Activated CD4-positive, alpha-beta T cell treated with anti-CD3 and anti-CD28 coated beads, Interleukin-2, amount 10 ng/mL, durations not matched to agents 7 days and 5 days (primary cell): Measurements from ENCODE around the gene ZNF689. TPM values are rescaled to one million over a fixed set of nuclear protein-coding genes. Genes with fewer than 3 reads are reported as not detected.
"Not testable (repeated sequence)": the region's sequence is repeated elsewhere in the genome, so short reads cannot be mapped to it uniquely, and the experiment has no call there.

Experiments used
- CTCF ChIA-PET: fragments of 350-600 bp; sonication (Branson Sonifier 250); formaldehyde crosslinking; loops from one replicate; lab custom pipeline; 2021; ENCODE audit warnings: antibody characterized with exemption; lab: Charles Lee
- POLR2A ChIA-PET: fragments of 350-600 bp; sonication (Branson Sonifier 250); formaldehyde crosslinking; loops from one replicate; lab custom pipeline; 2021; ENCODE audit warnings: antibody characterized with exemption; lab: Charles Lee
- DNase-seq: peaks from one replicate; pipeline ENCODE4 v3.0.0-alpha.2; 2020
- H3K27ac Mint-ChIP-seq: one replicate; pipeline ENCODE4 v1.8.0; 2021; ENCODE audit warnings: mild to moderate bottlenecking, moderate library complexity, mixed read lengths
- H3K27me3 Mint-ChIP-seq: one replicate; pipeline ENCODE4 v1.8.0; 2021; ENCODE audit warnings: mixed read lengths
- H3K36me3 Mint-ChIP-seq: one replicate; pipeline ENCODE4 v1.8.0; 2021; ENCODE audit warnings: low read depth, mixed read lengths
- H3K4me1 Mint-ChIP-seq: one replicate; pipeline ENCODE4 v1.8.0; 2021; ENCODE audit warnings: mixed read lengths
- H3K4me3 Mint-ChIP-seq: one replicate; pipeline ENCODE4 v1.8.0; 2021; ENCODE audit warnings: mild to moderate bottlenecking, moderate library complexity, mixed read lengths
- H3K9me3 Mint-ChIP-seq: one replicate; pipeline ENCODE4 v1.8.0; 2021; ENCODE audit warnings: mixed read lengths
- total RNA-seq, 2 experiments: library from RNA; stranded (reverse); gene quantifications; one replicate each; pipeline ENCODE4 v1.2.3, GENCODE V29; 2021

ZNF689 gene
- total RNA-seq, 2 experiments from 2014 or later: 12.8 to 13.8 TPM

DNA sequence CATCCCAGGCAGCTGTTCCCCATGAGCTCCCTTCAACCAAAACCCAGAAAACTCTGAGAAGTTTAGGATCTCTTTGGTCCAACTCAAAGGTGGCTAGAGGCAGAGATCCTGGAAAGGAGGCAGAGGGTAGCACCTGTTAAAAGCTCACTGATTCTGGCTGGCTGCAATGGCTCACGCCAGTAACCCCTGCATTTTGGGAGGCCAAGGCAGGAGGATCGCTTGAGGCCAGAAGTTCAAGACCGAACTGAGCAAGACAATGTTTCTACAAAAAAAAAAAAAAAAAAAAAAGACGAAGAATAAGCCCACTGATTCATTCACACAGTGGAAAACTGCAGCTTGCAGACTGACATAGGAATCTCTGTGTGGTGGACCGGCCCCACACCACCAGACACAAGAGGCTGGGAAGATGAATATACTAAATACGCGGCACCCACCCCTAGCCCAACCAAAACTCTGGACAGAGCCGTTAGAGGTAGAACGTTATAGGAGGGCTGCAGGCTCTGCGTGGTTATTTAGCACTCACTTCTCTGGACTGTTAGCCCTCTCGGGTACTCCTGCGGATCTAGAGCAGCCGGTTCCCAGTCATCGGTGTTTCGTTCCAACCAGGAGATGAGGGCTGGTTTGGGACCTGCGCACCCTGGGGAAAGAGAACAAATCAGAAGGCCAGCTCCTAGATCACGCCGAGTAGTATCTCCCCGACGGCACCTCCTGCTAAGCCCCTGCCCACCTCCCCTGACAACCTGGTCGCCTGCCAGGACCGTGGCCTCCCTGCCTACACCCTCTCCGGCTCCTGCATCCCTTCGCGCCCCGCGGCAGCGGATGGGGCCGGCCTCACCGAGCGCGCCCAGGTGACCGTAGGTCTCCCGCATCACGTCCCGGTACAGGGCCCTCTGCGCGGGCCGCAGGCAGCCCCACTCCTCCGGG, 925 bp downstream of the ZNF689 start:
- ChIA-PET POLR2A (interaction anchor here (1.2 kb wide), 1 partner anchor 41 kb away, joined by 4 read pairs; the partner anchor contains the start of gene PRR14), CTCF (interaction anchor here (0.6 to 2.5 kb wide), 11 partner anchors 11 to 179 kb away, joined by 3 to 14 read pairs (median 4); partner anchors contain the start of genes DCTPP1 and PRR14)
- Mint-ChIP-seq H3K27ac (peak overlapping the region; percentile 97), H3K9me3 (no peaks in the 10 kb centered on the region), H3K4me1 (peaks cover 24% of the 10 kb centered on the region), H3K4me3 (peak overlapping the region; percentile 86), H3K27me3 (no peaks in the 10 kb centered on the region), H3K36me3 (peaks cover 21% of the 10 kb centered on the region)
- DNase-seq: peak; percentile 44

DNA sequence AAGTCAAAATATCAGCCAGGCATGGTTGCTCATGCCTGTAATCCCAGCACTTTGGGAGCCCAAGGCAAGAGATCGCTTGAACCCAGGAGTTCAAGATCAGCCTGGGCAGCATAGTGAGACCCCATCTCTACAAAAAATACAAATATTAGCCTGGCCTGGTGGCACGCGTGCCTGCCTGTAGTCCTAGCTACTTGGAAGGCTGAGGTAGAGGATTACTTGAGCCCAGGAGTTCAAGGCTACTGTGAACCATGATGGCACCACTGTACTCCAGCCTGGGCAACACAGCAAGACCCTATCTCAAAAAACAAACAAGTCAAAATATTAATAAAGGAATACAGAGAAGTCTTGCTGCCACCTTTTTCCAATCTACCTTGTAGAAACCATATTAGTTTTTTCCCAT, 4.2 kb downstream of the ZNF689 start:
- no peak for DNase-seq
- Mint-ChIP-seq H3K4me3 (no peak overlapping the region), H3K9me3 (no peaks in the 10 kb centered on the region), H3K27ac (no peak overlapping the region), H3K4me1 (peaks cover 24% of the 10 kb centered on the region), H3K36me3 (peaks cover 31% of the 10 kb centered on the region), H3K27me3 (no peaks in the 10 kb centered on the region)
- POLR2A ChIA-PET: no interaction called here
- CTCF ChIA-PET: interaction anchor here (1.2 to 1.3 kb wide), 2 partner anchors 23 to 176 kb away, joined by 3 to 4 read pairs; partner anchors contain the start of gene DCTPP1

DNA sequence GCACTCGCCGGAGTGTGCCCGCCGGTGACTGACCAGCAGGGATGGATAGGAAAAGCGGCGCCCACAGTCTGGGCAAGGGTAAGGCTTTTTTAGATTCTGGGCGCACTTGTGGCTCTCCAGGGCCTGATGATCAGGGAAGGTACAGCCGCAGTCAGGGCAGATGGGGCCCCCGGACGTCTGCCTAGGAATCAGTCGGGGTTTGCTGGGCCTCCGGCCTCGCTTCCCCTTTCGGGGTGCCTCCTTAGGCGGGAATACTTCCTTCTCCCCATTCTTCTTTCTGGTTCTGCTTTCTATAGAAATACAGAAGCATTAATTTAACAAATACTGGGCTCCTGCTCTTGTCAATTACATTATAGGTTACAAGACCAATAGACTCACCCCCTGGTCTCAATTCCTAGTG, 5.0 kb downstream of the ZNF689 start:
- Mint-ChIP-seq H3K27me3 (no peaks in the 10 kb centered on the region), H3K9me3 (no peaks in the 10 kb centered on the region), H3K4me1 (peaks cover 19% of the 10 kb centered on the region), H3K4me3 (no peak overlapping the region), H3K36me3 (peaks cover 33% of the 10 kb centered on the region), H3K27ac (no peak overlapping the region)
- POLR2A ChIA-PET: no interaction called here
- DNase-seq: no peak
- CTCF ChIA-PET: no interaction called here

DNA sequence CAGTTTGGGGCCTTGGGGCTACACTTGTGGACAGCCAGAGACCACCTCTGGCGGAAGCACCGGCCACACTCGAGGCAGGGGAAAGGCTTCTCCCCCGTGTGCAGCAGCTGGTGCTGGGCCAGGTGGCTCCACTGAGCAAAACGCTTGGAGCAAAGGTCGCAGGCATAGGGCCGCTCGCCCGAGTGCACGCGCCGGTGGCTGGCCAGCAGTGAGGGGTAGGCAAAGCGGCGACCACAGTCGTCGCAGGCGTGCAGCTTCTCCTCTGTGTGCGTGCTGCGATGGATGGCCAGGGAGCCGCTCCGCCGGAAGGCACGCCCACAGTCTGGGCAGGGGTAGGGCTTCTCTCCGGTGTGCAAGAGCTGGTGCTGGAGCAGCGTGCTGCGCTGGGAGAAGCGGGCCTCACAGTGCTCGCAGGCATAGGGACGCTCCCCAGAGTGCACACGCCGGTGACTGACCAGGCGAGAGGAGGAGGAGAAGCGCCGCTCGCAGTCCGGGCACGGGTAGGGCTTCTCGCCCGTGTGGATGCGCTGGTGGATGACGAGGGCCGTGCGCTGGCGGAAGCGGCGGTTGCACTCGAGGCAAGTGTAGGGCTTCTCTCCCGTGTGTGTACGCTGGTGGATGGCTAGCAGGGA, 5.8 kb downstream of the ZNF689 start:
- POLR2A ChIA-PET: no interaction called here
- no peaks in the 10 kb centered on the region for H3K27me3 Mint-ChIP-seq
- no peak overlapping the region for H3K27ac Mint-ChIP-seq
- CTCF ChIA-PET: interaction anchor here (1.2 to 1.9 kb wide), 2 partner anchors 19 to 69 kb away, joined by 3 to 6 read pairs; partner anchors contain the start of gene ZNF785
- H3K36me3 Mint-ChIP-seq: peaks cover 33% of the 10 kb centered on the region
- no peaks in the 10 kb centered on the region for H3K9me3 Mint-ChIP-seq
- no peak overlapping the region for H3K4me3 Mint-ChIP-seq
- H3K4me1 Mint-ChIP-seq: peaks cover 19% of the 10 kb centered on the region
- no peak for DNase-seq

DNA sequence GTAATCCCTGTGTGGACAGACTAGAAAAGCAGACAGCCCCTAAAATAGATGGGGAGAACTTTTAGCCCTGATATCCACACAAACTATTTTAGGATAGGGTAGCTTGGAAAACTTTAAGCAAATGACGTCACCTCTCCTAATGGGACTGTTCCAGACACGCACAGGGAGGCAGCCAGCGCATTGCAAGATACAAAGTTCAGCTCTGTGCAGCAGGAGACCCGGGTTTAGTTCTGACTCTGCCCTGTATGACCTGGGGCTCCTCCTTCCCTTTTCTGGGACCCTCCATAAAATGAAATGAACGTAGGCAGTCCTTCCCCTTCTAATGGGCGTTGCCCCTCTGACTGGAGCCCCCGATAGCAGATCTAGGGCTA, 6.3 kb downstream of the ZNF689 start:
- H3K27ac Mint-ChIP-seq: no peak overlapping the region
- peaks cover 33% of the 10 kb centered on the region for H3K36me3 Mint-ChIP-seq
- ChIA-PET CTCF (interaction anchor here (1.2 to 2.0 kb wide), 3 partner anchors 16 to 68 kb away, joined by 3 to 7 read pairs (median 6); partner anchors contain the start of gene ZNF785), POLR2A (no interaction called here)
- H3K4me3 Mint-ChIP-seq: no peak overlapping the region
- peaks cover 17% of the 10 kb centered on the region for H3K4me1 Mint-ChIP-seq
- DNase-seq: no peak
- H3K27me3 Mint-ChIP-seq: no peaks in the 10 kb centered on the region
- H3K9me3 Mint-ChIP-seq: no peaks in the 10 kb centered on the region

DNA sequence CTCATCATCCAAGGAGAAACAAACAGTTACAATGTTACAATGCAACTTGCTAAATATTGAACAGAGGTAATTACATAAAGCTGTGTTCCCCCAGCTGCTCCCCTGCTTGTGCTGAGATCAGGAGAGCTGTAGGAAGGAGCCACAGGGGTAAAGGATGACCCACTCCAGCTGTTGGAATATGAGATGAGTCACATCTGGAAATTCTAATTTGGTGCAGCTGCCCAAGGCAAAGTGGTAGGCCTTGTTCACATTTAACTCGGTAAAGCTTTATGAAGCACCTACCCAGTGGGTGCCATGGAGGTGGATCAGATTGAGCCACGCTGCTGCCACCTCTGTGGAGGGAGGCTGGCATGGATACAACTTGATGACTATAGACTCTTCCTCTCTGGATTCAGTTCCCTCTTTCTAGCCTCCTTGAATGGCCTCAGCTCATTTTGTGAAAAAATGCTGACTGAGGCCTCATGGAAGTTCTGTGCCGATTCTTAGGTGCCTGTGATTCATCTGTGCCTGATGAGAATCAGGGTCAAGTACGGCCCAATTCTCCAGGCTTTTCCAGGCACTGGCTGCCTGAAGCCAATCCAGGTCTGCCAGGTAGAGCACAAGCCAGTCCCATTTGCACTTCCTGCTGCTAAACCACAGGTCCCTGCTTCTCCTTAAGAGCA, 7.4 kb downstream of the ZNF689 start:
- POLR2A ChIA-PET: no interaction called here
- peaks cover 15% of the 10 kb centered on the region for H3K4me1 Mint-ChIP-seq
- no peak overlapping the region for H3K27ac Mint-ChIP-seq
- H3K4me3 Mint-ChIP-seq: no peak overlapping the region
- no peaks in the 10 kb centered on the region for H3K27me3 Mint-ChIP-seq
- CTCF ChIA-PET: interaction anchor here (0.6 to 2.0 kb wide), 8 partner anchors 13 to 511 kb away, joined by 3 to 8 read pairs (median 4); partner anchors contain the start of gene ZNF764
- H3K9me3 Mint-ChIP-seq: no peaks in the 10 kb centered on the region
- H3K36me3 Mint-ChIP-seq: peaks cover 33% of the 10 kb centered on the region
- DNase-seq: no peak

DNA sequence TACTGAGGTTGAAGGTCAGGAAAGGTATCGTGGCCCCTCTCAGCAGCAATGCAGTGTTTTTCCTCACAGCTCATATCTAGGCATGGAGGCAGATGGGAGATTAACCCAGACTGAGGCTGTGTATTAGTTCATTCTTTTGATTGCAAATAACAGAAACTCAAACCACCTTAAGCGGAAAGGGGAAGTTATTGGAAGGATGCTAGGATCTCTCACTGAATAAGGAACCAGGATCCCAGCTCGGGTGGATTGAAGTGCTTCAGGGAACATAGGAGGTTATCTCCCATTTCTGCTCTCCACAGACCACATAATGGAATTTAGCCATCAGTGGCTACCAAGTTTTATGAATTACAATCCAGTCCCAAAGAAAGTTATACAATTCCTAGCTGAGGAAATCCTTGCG, 8.2 kb downstream of the ZNF689 start:
- Mint-ChIP-seq H3K4me1 (peaks cover 13% of the 10 kb centered on the region), H3K27ac (no peak overlapping the region)

DNA sequence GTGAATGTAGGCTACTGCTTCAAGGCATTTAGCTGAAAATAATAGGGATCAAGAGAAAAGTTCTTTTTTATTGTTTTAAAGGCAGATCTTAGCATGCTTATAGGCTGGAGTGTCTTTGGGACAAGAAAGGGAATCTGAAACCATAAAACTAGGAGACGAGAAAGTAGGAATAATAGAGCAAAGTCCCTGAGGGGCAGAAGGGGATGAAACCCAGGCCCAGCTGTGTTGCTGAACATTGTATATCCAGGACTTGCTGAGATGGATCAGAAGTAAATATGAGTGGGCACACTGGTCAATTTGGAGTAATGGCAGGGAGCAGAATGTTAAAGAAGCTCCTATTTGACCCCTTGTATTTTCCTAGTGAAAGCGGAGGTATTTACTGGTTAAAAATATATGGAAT, 9.3 kb downstream of the ZNF689 start:
- H3K4me1 Mint-ChIP-seq: peaks cover 11% of the 10 kb centered on the region
- peaks cover 23% of the 10 kb centered on the region for H3K36me3 Mint-ChIP-seq
- H3K9me3 Mint-ChIP-seq: no peaks in the 10 kb centered on the region

More for the DNA sequence above, 8.2 kb downstream of the ZNF689 start:
- H3K4me3 Mint-ChIP-seq: no peak overlapping the region
- no peak for DNase-seq
- no peaks in the 10 kb centered on the region for H3K9me3 Mint-ChIP-seq
- CTCF ChIA-PET: interaction anchor here (0.8 to 2.0 kb wide), 5 partner anchors 13 to 44 kb away, joined by 3 to 8 read pairs (median 4); partner anchors contain the start of gene ZNF764
- peaks cover 28% of the 10 kb centered on the region for H3K36me3 Mint-ChIP-seq
- no peaks in the 10 kb centered on the region for H3K27me3 Mint-ChIP-seq
- POLR2A ChIA-PET: no interaction called here

DNA sequence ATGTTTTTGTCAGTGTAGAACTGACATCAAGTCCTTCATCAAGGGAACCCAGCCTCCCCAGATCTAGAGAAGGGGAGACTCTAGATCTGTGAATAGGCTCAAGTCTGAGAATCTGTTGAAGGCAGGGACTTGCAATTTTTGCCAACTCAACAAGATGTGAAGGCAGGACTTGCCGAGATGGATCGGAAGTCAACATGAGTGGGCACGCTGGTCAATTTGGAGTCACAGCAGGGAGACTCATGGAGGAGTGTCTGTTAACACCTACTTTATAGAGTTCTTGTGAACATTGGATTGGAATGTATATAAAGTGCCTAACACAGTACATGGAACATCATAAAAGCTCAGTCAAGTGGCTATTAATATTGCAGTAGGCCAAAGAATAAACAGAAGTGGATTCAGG, 10.0 kb downstream of the ZNF689 start:
- H3K27ac Mint-ChIP-seq: no peak overlapping the region
- no peaks in the 10 kb centered on the region for H3K9me3 Mint-ChIP-seq
- DNase-seq: no peak
- H3K4me1 Mint-ChIP-seq: peaks cover 11% of the 10 kb centered on the region
- H3K27me3 Mint-ChIP-seq: no peaks in the 10 kb centered on the region
- CTCF ChIA-PET: interaction anchor here (0.6 to 4.3 kb wide), 3 partner anchors 15 to 170 kb away, joined by 3 to 27 read pairs (median 3); partner anchors contain the start of gene DCTPP1
- POLR2A ChIA-PET: no interaction called here
- H3K4me3 Mint-ChIP-seq: no peak overlapping the region
- peaks cover 20% of the 10 kb centered on the region for H3K36me3 Mint-ChIP-seq

More for the DNA sequence above, 9.3 kb downstream of the ZNF689 start:
- ChIA-PET CTCF (interaction anchor here (0.6 to 4.3 kb wide), 3 partner anchors 14 to 35 kb away, joined by 4 to 27 read pairs (median 4); no protein-coding TSS in a partner anchor), POLR2A (no interaction called here)
- Mint-ChIP-seq H3K27ac (no peak overlapping the region), H3K4me3 (no peak overlapping the region), H3K27me3 (no peaks in the 10 kb centered on the region)
- DNase-seq: no peak

DNA sequence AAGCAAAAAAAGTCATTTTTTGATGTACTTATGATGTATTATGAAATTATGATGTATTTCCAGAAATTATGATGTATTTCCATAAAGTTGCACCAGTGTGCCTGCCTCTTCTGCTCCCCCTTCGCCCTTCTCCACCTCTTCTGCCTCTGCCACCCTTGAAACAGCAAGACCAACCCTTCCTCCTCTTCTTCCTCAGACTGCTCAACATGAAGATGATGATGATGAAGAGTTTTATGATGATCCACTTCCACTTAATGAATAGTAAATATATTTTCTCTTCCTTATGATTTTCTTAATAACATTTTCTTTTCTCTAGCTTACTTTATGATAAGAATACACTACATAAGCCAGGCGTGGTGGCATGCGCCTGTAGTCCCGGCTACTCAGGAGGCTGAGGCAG, 17.3 kb downstream of the ZNF689 start:
- Mint-ChIP-seq H3K4me3 (no peak overlapping the region), H3K9me3 (no peaks in the 10 kb centered on the region), H3K27me3 (no peaks in the 10 kb centered on the region), H3K36me3 (peaks cover 4% of the 10 kb centered on the region), H3K4me1 (peaks cover 4% of the 10 kb centered on the region), H3K27ac (no peak overlapping the region)
- no peak for DNase-seq
- CTCF ChIA-PET: interaction anchor here (0.7 to 0.9 kb wide), 4 partner anchors 33 to 428 kb away, joined by 3 to 4 read pairs (median 3); no protein-coding TSS in a partner anchor
- POLR2A ChIA-PET: interaction anchor here (0.7 kb wide), 1 partner anchor 18 kb away, joined by 3 read pairs; no protein-coding TSS in a partner anchor

DNA sequence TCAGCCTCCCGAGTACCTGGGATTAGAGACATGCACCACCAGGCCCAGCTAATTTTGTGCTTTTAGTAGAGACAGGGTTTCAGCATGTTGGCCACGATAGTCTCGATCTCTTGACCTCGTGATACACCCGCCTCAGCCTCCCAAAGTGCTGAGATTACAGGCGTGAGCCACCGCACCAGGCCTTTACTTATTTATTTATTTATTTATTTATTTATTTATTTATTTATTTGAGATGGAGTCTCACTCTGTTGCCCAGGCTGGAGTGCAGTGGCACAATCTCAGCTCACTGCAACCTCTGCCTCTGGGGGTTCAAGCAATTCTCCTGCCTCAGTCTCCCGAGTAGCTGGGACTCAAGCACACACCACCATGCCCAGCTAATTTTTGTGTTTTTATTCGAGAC, 19.3 kb downstream of the ZNF689 start:
- H3K9me3 Mint-ChIP-seq, H3K4me3 Mint-ChIP-seq, H3K27me3 Mint-ChIP-seq, DNase-seq, H3K27ac Mint-ChIP-seq, POLR2A ChIA-PET: not testable (repeated sequence)
- CTCF ChIA-PET: interaction anchor here (1.4 kb wide), 1 partner anchor 19 kb away, joined by 5 read pairs; the partner anchor contains the start of gene ZNF688
- Mint-ChIP-seq H3K36me3 (peaks cover 17% of the 10 kb centered on the region), H3K4me1 (peaks cover 12% of the 10 kb centered on the region)

DNA sequence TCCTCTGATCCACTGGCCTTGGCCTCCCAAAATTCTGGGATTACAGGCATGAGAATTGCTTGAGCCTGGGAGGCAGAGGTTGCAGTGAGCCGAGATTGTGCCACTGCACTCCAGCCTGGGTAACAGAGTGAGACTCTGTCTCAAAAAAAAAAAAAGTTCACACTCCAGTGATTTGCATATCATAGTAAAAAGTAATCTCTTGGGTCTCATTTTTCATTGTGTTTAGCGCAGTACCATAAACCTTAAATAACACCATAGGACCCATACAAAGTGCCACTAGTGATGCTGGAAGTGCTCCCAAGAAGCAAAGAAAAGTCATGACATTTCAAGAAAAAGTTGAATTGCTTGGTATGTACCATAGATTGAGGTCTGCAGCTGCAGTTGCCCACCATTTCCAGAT, 20.6 kb downstream of the ZNF689 start:
- Mint-ChIP-seq H3K36me3 (peaks cover 17% of the 10 kb centered on the region), H3K4me1 (peaks cover 19% of the 10 kb centered on the region)
- H3K27ac Mint-ChIP-seq, CTCF ChIA-PET, DNase-seq, POLR2A ChIA-PET, H3K9me3 Mint-ChIP-seq, H3K4me3 Mint-ChIP-seq, H3K27me3 Mint-ChIP-seq: not testable (repeated sequence)
